B cell (primary cell): ENCODE results near the gene AANAT.

ENCODE experiments used
- EZH2 ChIP-seq: IDR thresholded peaks from 2 replicates; pipeline ENCODE4 v1.6.1; 2012; ENCODE audit warnings: borderline replicate concordance, low read depth, mild to moderate bottlenecking, moderate library complexity, low read length; ENCODE audit not compliant: insufficient read depth, poor library complexity, severe bottlenecking
- TF ChIP-seq, protein P1 (sequence below): fragments of 200-600 bp; IDR thresholded peaks from one replicate; pipeline ENCODE4 v1.8.0; 2022; ENCODE audit warnings: antibody characterized with exemption, mild to moderate bottlenecking

DNA sequence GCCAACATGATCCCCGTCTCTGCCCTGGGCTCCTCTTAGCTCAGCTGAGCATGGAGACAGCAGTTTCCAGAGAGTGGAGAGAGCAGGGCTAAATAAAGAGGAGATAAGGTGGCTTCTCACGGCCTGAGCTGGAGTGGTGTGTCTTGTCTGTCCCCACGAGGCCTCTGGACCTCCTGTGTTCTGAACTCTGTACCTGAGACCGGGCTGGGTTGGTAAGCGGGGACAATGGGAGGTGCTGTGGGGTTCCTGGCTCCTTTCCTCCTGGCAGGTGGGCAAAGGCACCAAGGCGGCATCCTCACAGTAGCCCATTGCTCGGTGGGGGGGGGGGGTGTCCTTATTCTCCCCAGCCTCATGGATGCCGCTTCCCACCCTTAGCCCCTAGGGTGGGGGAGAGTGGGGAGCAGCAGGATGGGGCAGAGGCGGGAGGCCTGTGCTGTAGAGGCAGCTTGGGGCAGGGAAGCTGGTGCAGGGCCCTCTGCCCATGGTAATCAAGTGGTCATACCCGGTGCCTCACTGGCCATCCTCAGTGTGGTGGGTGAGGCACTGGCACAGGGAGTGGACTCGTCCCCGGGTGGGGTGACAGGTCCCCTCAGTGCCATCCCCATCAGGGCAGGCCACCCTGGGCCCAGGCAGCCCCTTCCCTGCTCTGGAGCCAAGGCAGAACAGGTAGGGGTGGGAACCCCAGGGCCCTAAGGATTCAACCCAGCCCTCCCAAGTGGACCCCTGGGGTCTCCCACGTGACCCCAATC lies 2.8 kb downstream of the AANAT start:
- TF ChIP-seq, protein P1, sequence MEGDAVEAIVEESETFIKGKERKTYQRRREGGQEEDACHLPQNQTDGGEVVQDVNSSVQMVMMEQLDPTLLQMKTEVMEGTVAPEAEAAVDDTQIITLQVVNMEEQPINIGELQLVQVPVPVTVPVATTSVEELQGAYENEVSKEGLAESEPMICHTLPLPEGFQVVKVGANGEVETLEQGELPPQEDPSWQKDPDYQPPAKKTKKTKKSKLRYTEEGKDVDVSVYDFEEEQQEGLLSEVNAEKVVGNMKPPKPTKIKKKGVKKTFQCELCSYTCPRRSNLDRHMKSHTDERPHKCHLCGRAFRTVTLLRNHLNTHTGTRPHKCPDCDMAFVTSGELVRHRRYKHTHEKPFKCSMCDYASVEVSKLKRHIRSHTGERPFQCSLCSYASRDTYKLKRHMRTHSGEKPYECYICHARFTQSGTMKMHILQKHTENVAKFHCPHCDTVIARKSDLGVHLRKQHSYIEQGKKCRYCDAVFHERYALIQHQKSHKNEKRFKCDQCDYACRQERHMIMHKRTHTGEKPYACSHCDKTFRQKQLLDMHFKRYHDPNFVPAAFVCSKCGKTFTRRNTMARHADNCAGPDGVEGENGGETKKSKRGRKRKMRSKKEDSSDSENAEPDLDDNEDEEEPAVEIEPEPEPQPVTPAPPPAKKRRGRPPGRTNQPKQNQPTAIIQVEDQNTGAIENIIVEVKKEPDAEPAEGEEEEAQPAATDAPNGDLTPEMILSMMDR: no peak
- no peak for TF ChIP-seq EZH2
